ENCODE data around the gene PITPNB.

The PITPNB gene

GRCh38 chr22:27918341-27919221 is 475 bp downstream of the PITPNB start:
- peak; percentile 6 for DNase-seq

GRCh38 chr22:27915986-27916385 is 3.1 kb downstream of the PITPNB start:
- DNase-seq, result no peak

GRCh38 chr22:27913162-27913741 is 5.8 kb downstream of the PITPNB start:
- DNase-seq, result no peak

GRCh38 chr22:27912101-27912500 is 7.0 kb downstream of the PITPNB start:
- no peak for DNase-seq

GRCh38 chr22:27911330-27911729 is 7.7 kb downstream of the PITPNB start:
- DNase-seq, result no peak

GRCh38 chr22:27906241-27906640 is 12.8 kb downstream of the PITPNB start:
- no peak for DNase-seq

GRCh38 chr22:27905653-27906052 is 13.4 kb downstream of the PITPNB start:
- DNase-seq, result no peak

- DNase-seq, result no peak
Measured at GRCh38 chr22:27903805-27904473, 15.1 kb downstream of the PITPNB start.

GRCh38 chr22:27900153-27900552 is 18.9 kb downstream of the PITPNB start:
- DNase-seq, result no peak

GRCh38 chr22:27896245-27896644 is 22.8 kb downstream of the PITPNB start:
- DNase-seq, result no peak

GRCh38 chr22:27895600-27895999 is 23.5 kb downstream of the PITPNB start:
- DNase-seq, result no peak

GRCh38 chr22:27892811-27893210 is 26.2 kb downstream of the PITPNB start:
- DNase-seq, result no peak

- DNase-seq, result no peak
Measured at GRCh38 chr22:27892064-27892463, 27.0 kb downstream of the PITPNB start.

GRCh38 chr22:27888310-27888709 is 30.7 kb downstream of the PITPNB start:
- DNase-seq, result no peak

- no peak for DNase-seq
Measured at GRCh38 chr22:27886843-27887151, 32.3 kb downstream of the PITPNB start.

- DNase-seq, result peak; percentile 41
Measured at GRCh38 chr22:27885977-27886842, 32.8 kb downstream of the PITPNB start.

GRCh38 chr22:27883656-27884350 is 35.3 kb downstream of the PITPNB start:
- no peak for DNase-seq

- DNase-seq, result no peak
Measured at GRCh38 chr22:27882507-27883290, 36.4 kb downstream of the PITPNB start.

GRCh38 chr22:27881421-27881820 is 37.6 kb downstream of the PITPNB start:
- DNase-seq, result no peak

GRCh38 chr22:27880778-27881394 is 38.2 kb downstream of the PITPNB start:
- DNase-seq, result no peak

- no peak for DNase-seq
Measured at GRCh38 chr22:27879923-27880322, 39.1 kb downstream of the PITPNB start.
